IMR-90 (cell line): Measurements from ENCODE around the gene ACTN2. TPM values are rescaled to one million over a fixed set of nuclear protein-coding genes. Genes with fewer than 3 reads are reported as not detected.

Source experiments
- ATAC-seq: fragments of 200-7000 bp; cut with Tn5 transposase; 2 replicates; pipeline ENCODE4 v1.9.1; 2020; ENCODE audit warnings: low read depth, mild to moderate bottlenecking, moderate library complexity
- BruUV-seq: library from RNA; stranded (reverse); fragments of 400-500 nt; replicated peaks from 2 replicates; lab custom pipeline; 2021; lab: Mats Ljungman, UMichigan
- CTCF ChIA-PET: fragments of 300-600 bp; formaldehyde crosslinking; extraction: SDS; loops from one replicate; lab custom pipeline; 2021; ENCODE audit warnings: antibody characterized with exemption; lab: Yijun Ruan, JAX
- POLR2A ChIA-PET: fragments of 300-600 bp; sonication (Branson Sonifier 250); formaldehyde crosslinking; loops from one replicate; lab custom pipeline; 2022; ENCODE audit warnings: antibody characterized with exemption; ENCODE audit not compliant: unreplicated experiment; lab: Charles Lee
- DNase-seq: peaks from one replicate; pipeline ENCODE4 v3.0.0; 2013
- H2AFZ ChIP-seq: replicated peaks from 2 replicates; pipeline ENCODE3; 2013; ENCODE audit warnings: low read length, mild to moderate bottlenecking; ENCODE audit not compliant: poor library complexity
- H2AK5ac ChIP-seq: 2 replicates; pipeline ENCODE4 v1.6.1; 2013; ENCODE audit warnings: low read depth, low read length, inconsistent platforms
- H2AK9ac ChIP-seq: replicated peaks from 2 replicates; pipeline ENCODE3; 2013; ENCODE audit warnings: mild to moderate bottlenecking, low read depth, low read length, moderate library complexity; ENCODE audit not compliant: poor library complexity
- H2BK120ac ChIP-seq: 2 replicates; pipeline ENCODE4 v1.6.1; 2013; ENCODE audit warnings: low read depth, low read length, inconsistent platforms
- H2BK15ac ChIP-seq: 3 replicates; pipeline ENCODE4 v1.6.1; 2013; ENCODE audit warnings: low read depth, low read length, inconsistent platforms
- H2BK20ac ChIP-seq: 2 replicates; pipeline ENCODE4 v1.6.1; 2013; ENCODE audit warnings: low read depth, mild to moderate bottlenecking, inconsistent platforms, low read length, moderate library complexity
- H2BK5ac ChIP-seq: 2 replicates; pipeline ENCODE4 v1.6.1; 2013; ENCODE audit warnings: mild to moderate bottlenecking, low read depth, low read length, inconsistent platforms; ENCODE audit not compliant: poor library complexity, severe bottlenecking
- H3K14ac ChIP-seq: replicated peaks from 2 replicates; pipeline ENCODE4 v1.6.1; 2013; ENCODE audit warnings: low read depth, low read length, inconsistent platforms
- H3K18ac ChIP-seq: 2 replicates; pipeline ENCODE4 v1.6.1; 2013; ENCODE audit warnings: low read depth, low read length, control low read depth
- H3K23ac ChIP-seq: 2 replicates; pipeline ENCODE4 v1.6.1; 2013; ENCODE audit warnings: low read depth, low read length, inconsistent platforms
- H3K27ac ChIP-seq: 2 replicates; pipeline ENCODE4 v1.5.1; 2013; ENCODE audit warnings: mild to moderate bottlenecking, control low read depth, low read length; ENCODE audit not compliant: insufficient read depth
- H3K27me3 ChIP-seq: 2 replicates; pipeline ENCODE4 v1.6.1; 2013; ENCODE audit warnings: low read length; ENCODE audit not compliant: control insufficient read depth, insufficient read depth
- H3K36me3 ChIP-seq: 2 replicates; pipeline ENCODE4 v1.6.1; 2013; ENCODE audit warnings: low read length, mixed read lengths; ENCODE audit not compliant: control insufficient read depth, insufficient read depth
- H3K4ac ChIP-seq: 2 replicates; pipeline ENCODE4 v1.6.1; 2013; ENCODE audit warnings: low read depth, low read length, inconsistent platforms
- H3K4me1 ChIP-seq: 2 replicates; pipeline ENCODE4 v1.6.1; 2013; ENCODE audit warnings: low read length, mixed read lengths; ENCODE audit not compliant: control insufficient read depth, insufficient read depth
- H3K4me2 ChIP-seq: 2 replicates; pipeline ENCODE4 v1.6.1; 2013; ENCODE audit warnings: low read depth, mild to moderate bottlenecking, control low read depth, low read length, moderate library complexity
- H3K4me3 ChIP-seq: 2 replicates; pipeline ENCODE4 v1.5.1; 2013; ENCODE audit warnings: low read depth, mild to moderate bottlenecking, control low read depth, low read length, moderate library complexity; ENCODE audit not compliant: insufficient read depth
- H3K56ac ChIP-seq: 2 replicates; pipeline ENCODE4 v1.6.1; 2013; ENCODE audit warnings: low read length, inconsistent platforms; ENCODE audit not compliant: insufficient read depth; ENCODE audit errors: extremely low read depth
- H3K79me1 ChIP-seq, 2 experiments: 2 replicates each; pipeline ENCODE4 v1.6.1; 2013; ENCODE audit warnings: low read length in 2 of 2, inconsistent platforms in 1 of 2, low read depth in 1 of 2
- H3K9ac ChIP-seq: 2 replicates; pipeline ENCODE4 v1.6.1; 2013; ENCODE audit warnings: low read depth, low read length, control low read depth
- H3K9me1 ChIP-seq: 2 replicates; pipeline ENCODE4 v1.6.1; 2013; ENCODE audit warnings: low read length, inconsistent platforms; ENCODE audit not compliant: insufficient read depth
- H3K9me3 ChIP-seq: 2 replicates; pipeline ENCODE4 v1.6.1; 2013; ENCODE audit warnings: low read length; ENCODE audit not compliant: control insufficient read depth, insufficient read depth
- H4K20me1 ChIP-seq: 2 replicates; pipeline ENCODE4 v1.6.1; 2013; ENCODE audit warnings: low read length, inconsistent platforms; ENCODE audit not compliant: insufficient read depth
- H4K5ac ChIP-seq: 2 replicates; pipeline ENCODE4 v1.6.1; 2013; ENCODE audit warnings: mild to moderate bottlenecking, low read depth, low read length, control low read depth
- H4K8ac ChIP-seq, 2 experiments: 2 replicates each; pipeline ENCODE4 v1.6.1; 2013; ENCODE audit warnings: low read depth in 2 of 2, low read length in 2 of 2, control low read depth in 1 of 2, inconsistent platforms in 1 of 2
- H4K91ac ChIP-seq: 2 replicates; pipeline ENCODE4 v1.6.1; 2013; ENCODE audit warnings: low read depth, low read length, inconsistent platforms; ENCODE audit not compliant: insufficient read depth
- BHLHE40 ChIP-seq: fragments of 150-350 bp; IDR thresholded peaks from 2 replicates; pipeline ENCODE4 v1.6.1; 2016; ENCODE audit warnings: mild to moderate bottlenecking, low read depth, low read length
- CEBPB ChIP-seq: IDR thresholded peaks from 2 replicates; pipeline ENCODE4 v1.6.1; 2012; ENCODE audit warnings: low read depth, low read length, improper control_type of control experiment
- CHD1 ChIP-seq: IDR thresholded peaks from 2 replicates; pipeline ENCODE4 v1.6.1; 2012; ENCODE audit warnings: low read depth, low read length, improper control_type of control experiment
- MAZ ChIP-seq: IDR thresholded peaks from 2 replicates; pipeline ENCODE4 v1.6.1; 2012; ENCODE audit warnings: low read depth, mild to moderate bottlenecking, low read length, improper control_type of control experiment, moderate library complexity, borderline replicate concordance
- MXI1 ChIP-seq: IDR thresholded peaks from 2 replicates; pipeline ENCODE4 v1.6.1; 2012; ENCODE audit warnings: low read depth, mild to moderate bottlenecking, low read length, moderate library complexity, borderline replicate concordance
- NFE2L2 ChIP-seq: fragments of 150-350 bp; IDR thresholded peaks from 2 replicates; pipeline ENCODE4 v1.6.1; 2016; ENCODE audit warnings: low read depth, mild to moderate bottlenecking, low read length
- POLR2A ChIP-seq: IDR thresholded peaks from 2 replicates; pipeline ENCODE4 v1.6.1; 2012; ENCODE audit warnings: mild to moderate bottlenecking, low read depth, low read length
- WGBS, 2 experiments: methylation state at CpG; one replicate each; pipeline versions ENCODE4 v1.1.5 to v1.1.7; 2013; ENCODE audit warnings: missing lambda C conversion rate in 2 of 2; ENCODE audit not compliant: insufficient read length in 1 of 2; ENCODE audit errors: extremely low coverage in 2 of 2; 5-methylcytosine and 5-hydroxymethylcytosine counted together
- dilution Hi-C: fragments of 300-500 bp; cut with HindIII; formaldehyde crosslinking; loops from one replicate; pipeline ENCODE4 v1.14.3; 2018; ENCODE audit warnings: low sequenced_read_pairs; ENCODE audit not compliant: unreplicated experiment
- in situ Hi-C: fragments of 300-500 bp; cut with MboI; formaldehyde crosslinking; loops from 3 replicates; pipeline ENCODE4 v1.14.3; 2019; ENCODE audit warnings: low sequenced_read_pairs, inconsistent platforms, mixed read lengths
- intact Hi-C: fragments of 100-400 bp; cut with micrococcal nuclease; formaldehyde crosslinking; loops from 2 replicates; pipeline ENCODE4 v1.10.0; 2022
- polyA plus RNA-seq, 3 experiments: library from polyadenylated mRNA; depleted of rRNA; stranded (reverse); fragments of >200 nt; gene quantifications; 2 replicates each; pipeline ENCODE4 v1.2.3, GENCODE V29; 2012; ENCODE audit warnings: low replicate concordance in 1 of 3
- total RNA-seq: library from RNA; depleted of rRNA; stranded (reverse); fragments of >200 nt; gene quantifications from 2 replicates; pipeline ENCODE4 v1.2.3, GENCODE V29; 2012

The ACTN2 gene
- total and polyA plus RNA-seq, 2 of the 4 experiments (the other 2 are of a cell fraction), result under 0.01 TPM; not detected in 1

DNA sequence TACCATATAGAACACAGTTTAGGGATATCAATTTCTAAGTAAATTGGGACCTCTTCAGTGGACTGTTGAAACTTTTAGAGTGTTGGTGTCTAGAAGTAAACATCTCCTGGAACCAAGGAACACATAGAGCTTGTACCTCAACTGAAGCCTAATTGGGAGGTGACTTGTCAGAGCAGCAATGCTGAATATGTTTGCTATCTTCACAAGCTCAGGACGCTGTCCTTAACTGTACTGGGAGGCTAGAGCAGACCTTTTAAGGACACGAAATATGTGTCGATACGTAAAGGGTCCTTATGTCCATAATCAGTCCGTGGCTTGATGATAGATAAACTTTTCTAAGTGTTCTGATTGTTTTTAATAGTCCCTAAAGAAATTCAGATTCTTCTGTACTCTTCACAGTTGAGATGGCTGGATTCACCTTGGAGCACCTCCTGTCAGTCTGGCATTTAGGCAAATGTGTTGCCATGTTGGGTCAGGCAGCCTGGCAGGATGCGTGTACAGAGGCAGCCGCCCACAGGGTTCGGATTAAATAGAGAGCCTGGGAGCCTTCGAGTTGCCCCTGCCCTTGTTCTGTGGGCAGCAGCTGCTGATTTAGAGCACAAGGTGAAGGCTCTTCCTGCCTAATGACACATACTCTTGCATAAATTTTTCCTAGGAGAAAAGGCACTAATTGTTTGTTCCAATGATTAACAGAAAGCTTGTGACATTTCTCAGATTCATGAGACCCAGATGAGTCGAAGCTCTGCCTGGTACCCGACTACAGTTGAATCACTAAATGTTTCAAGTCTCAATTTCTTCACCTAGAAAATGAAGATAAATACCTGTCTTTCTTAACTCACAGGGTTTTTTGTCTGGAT is 3.6 kb downstream of the ACTN2 start:
- in situ Hi-C loops, result no loop called here
- no peak overlapping the region for H3K4me3 ChIP-seq
- H4K8ac ChIP-seq, result no peak overlapping the region
- no peak overlapping the region for H3K27ac ChIP-seq
- H2BK120ac ChIP-seq, result no peak overlapping the region
- H2AK9ac ChIP-seq, result no peak overlapping the region
- BruUV-seq, result no TSS peak
- H4K20me1 ChIP-seq, result no peaks in the 10 kb centered on the region
- H4K5ac ChIP-seq, result no peak overlapping the region
- TF ChIP-seq CHD1, result no peak
- TF ChIP-seq CEBPB, result no peak
- TF ChIP-seq MAZ, result no peak
- no peak for TF ChIP-seq NFE2L2
- TF ChIP-seq POLR2A, result no peak
- no peak for TF ChIP-seq MXI1
- no peak for TF ChIP-seq BHLHE40
- 44% methylated on average over 2 of the region's 11 CpGs; no CpG with 5 or more reads in 1 of the 2 experiments for WGBS, 2 experiments
- dilution Hi-C loops, result no loop called here
- no peak overlapping the region for H4K91ac ChIP-seq
- no peaks in the 10 kb centered on the region for H3K36me3 ChIP-seq
- no peak overlapping the region for H3K56ac ChIP-seq
- 0 out of 2 replicates have a peak, but pooled peaks cover 2% of the 10 kb centered on the region for H3K4me1 ChIP-seq
- H3K9me3 ChIP-seq, result no peaks in the 10 kb centered on the region
- no peak overlapping the region for H2AK5ac ChIP-seq
- no peak overlapping the region for H2BK20ac ChIP-seq
- no peak overlapping the region for H3K18ac ChIP-seq
- no peak for ATAC-seq
- H3K27me3 ChIP-seq, result peaks cover 4% of the 10 kb centered on the region; the same call in 1 of the 2 replicates
- ChIA-PET CTCF (no interaction called here), POLR2A (no interaction called here)
- intact Hi-C loops, result no loop called here
- H2BK5ac ChIP-seq, result no peak overlapping the region
- no peaks in the 10 kb centered on the region for H3K9me1 ChIP-seq
- no peak overlapping the region for H3K9ac ChIP-seq
- no peak overlapping the region for H2BK15ac ChIP-seq
- no peak overlapping the region for H3K14ac ChIP-seq
- no peak overlapping the region for H2AFZ ChIP-seq
- no peak overlapping the region for H3K23ac ChIP-seq
- H3K4ac ChIP-seq, result no peak overlapping the region
- no peak for DNase-seq
- no peaks in the 10 kb centered on the region for H3K79me1 ChIP-seq
- no peak overlapping the region for H3K4me2 ChIP-seq
